AG04450 (cell line): ENCODE measurements around the gene TSPAN16. TPM values are rescaled to one million over a fixed set of nuclear protein-coding genes. Genes with fewer than 3 reads are reported as not detected.

ENCODE experiments used
- CTCF ChIA-PET: fragments of 300-600, 350-600 bp; formaldehyde crosslinking; extraction: SDS; loops from one replicate; lab custom pipeline; 2022; ENCODE audit warnings: antibody characterized with exemption, inconsistent platforms; lab: Charles Lee
- POLR2A ChIA-PET: fragments of 350-600 bp; formaldehyde crosslinking; extraction: SDS; loops from one replicate; lab custom pipeline; 2021; ENCODE audit warnings: antibody characterized with exemption, inconsistent platforms; lab: Yijun Ruan, JAX
- DNase-seq: peaks from one replicate; pipeline ENCODE4 v3.0.0-alpha.2; 2011; ENCODE audit warnings: low read depth, low spot score
- H3K27ac ChIP-seq: one replicate; pipeline ENCODE4 v1.5.1; 2012; ENCODE audit warnings: low read depth, low read length, control low read depth
- H3K27me3 ChIP-seq: one replicate; pipeline ENCODE4 v1.6.0; 2012; ENCODE audit warnings: low read length; ENCODE audit not compliant: control insufficient read depth, insufficient read depth
- H3K4me3 ChIP-seq: 2 replicates; pipeline ENCODE4 v1.5.1; 2011; ENCODE audit warnings: mild to moderate bottlenecking, low read depth, low read length, control low read depth
- H3K9me3 ChIP-seq: 2 replicates; pipeline ENCODE4 v1.5.1; 2012; ENCODE audit warnings: low read length; ENCODE audit not compliant: control insufficient read depth, insufficient read depth
- CTCF ChIP-seq: IDR thresholded peaks from 2 replicates; pipeline ENCODE4 v1.5.1; 2011; ENCODE audit warnings: low read depth, low read length, control low read depth, inconsistent platforms
- polyA plus RNA-seq: library from polyadenylated mRNA; depleted of rRNA; stranded (reverse); fragments of >200 nt; gene quantifications from 2 replicates; pipeline ENCODE4 v1.2.3, GENCODE V29; 2011

The TSPAN16 gene
- polyA plus RNA-seq, 1 experiment = not detected

- no peak for TF ChIP-seq CTCF
- no peak for DNase-seq
Measured at GRCh38 chr19:11359421-11359820, 63.5 kb downstream of the TSPAN16 start.

GRCh38 chr19:11361037-11361770, 65.2 kb downstream of the TSPAN16 start:
- POLR2A ChIA-PET = interaction anchor here (0.5 to 1.0 kb wide), 2 partner anchors 14 to 17 kb away, joined by 3 to 5 read pairs; partner anchors contain the start of gene SWSAP1
- DNase-seq = no peak
- H3K27ac ChIP-seq = no peak overlapping the region
- CTCF ChIA-PET = no interaction called here
- no peak overlapping the region for H3K4me3 ChIP-seq
- no peaks in the 10 kb centered on the region for H3K27me3 ChIP-seq
- TF ChIP-seq CTCF = no peak
- no peaks in the 10 kb centered on the region; the same call in 1 of the 2 replicates for H3K9me3 ChIP-seq

More at GRCh38 chr19:11359421-11359820, 63.5 kb downstream of the TSPAN16 start:
- Histone ChIP-seq H3K9me3 (no peaks in the 10 kb centered on the region; the same call in 1 of the 2 replicates), H3K27me3 (no peaks in the 10 kb centered on the region), H3K27ac (no peak overlapping the region), H3K4me3 (no peak overlapping the region)
- ChIA-PET POLR2A (no interaction called here), CTCF (no interaction called here)

GRCh38 chr19:11361771-11362731, 66.1 kb downstream of the TSPAN16 start:
- Histone ChIP-seq H3K4me3 (no peak overlapping the region), H3K27me3 (no peaks in the 10 kb centered on the region), H3K27ac (peak overlapping the region; percentile 21), H3K9me3 (no peaks in the 10 kb centered on the region; the same call in 1 of the 2 replicates)
- no peak for TF ChIP-seq CTCF
- DNase-seq = no peak
- POLR2A ChIA-PET = interaction anchor here (1.0 kb wide), 1 partner anchor 13 kb away, joined by 5 read pairs; the partner anchor contains the start of gene SWSAP1
- CTCF ChIA-PET = no interaction called here

- POLR2A ChIA-PET = no interaction called here
- CTCF ChIA-PET = interaction anchor here (1.5 kb wide), 1 partner anchor 70 kb away, joined by 3 read pairs; no protein-coding TSS in a partner anchor
- no peak for TF ChIP-seq CTCF
- no peaks in the 10 kb centered on the region; the same call in 1 of the 2 replicates for H3K9me3 ChIP-seq
- H3K27ac ChIP-seq = no peak overlapping the region
- H3K4me3 ChIP-seq = no peak overlapping the region
- H3K27me3 ChIP-seq = no peaks in the 10 kb centered on the region
- no peak for DNase-seq
Measured at GRCh38 chr19:11363881-11364280, 67.9 kb downstream of the TSPAN16 start.
